GM21367 (cell line): ENCODE measurements around the gene SELENBP1.
"Not testable (repeated sequence)": the region's sequence is repeated elsewhere in the genome, so short reads cannot be mapped to it uniquely, and the experiment has no call there.

ENCODE experiments used
- ATAC-seq: cut with Tn5 transposase; IDR thresholded peaks from one replicate; pipeline ENCODE4 v1.9.1; 2021; ENCODE audit not compliant: unreplicated experiment

The SELENBP1 gene

GRCh38 chr1:151384584-151384983 lies 12.1 kb upstream of the SELENBP1 start:
- ATAC-seq, result no peak

- no peak for ATAC-seq
Measured at GRCh38 chr1:151377150-151377884, 4.8 kb upstream of the SELENBP1 start.

- no peak for ATAC-seq
Measured at GRCh38 chr1:151373196-151373595, 691 bp upstream of the SELENBP1 start.

- no peak for ATAC-seq
Measured at GRCh38 chr1:151371370-151372057, 991 bp downstream of the SELENBP1 start.

- ATAC-seq, result no peak
Measured at GRCh38 chr1:151370211-151370911, 2.1 kb downstream of the SELENBP1 start.

- no peak for ATAC-seq
Measured at GRCh38 chr1:151369621-151370048, 2.9 kb downstream of the SELENBP1 start.

- no peak for ATAC-seq
Measured at GRCh38 chr1:151369302-151369610, 3.2 kb downstream of the SELENBP1 start.

- no peak for ATAC-seq
Measured at GRCh38 chr1:151368393-151369301, 3.9 kb downstream of the SELENBP1 start.

GRCh38 chr1:151367658-151368392 lies 4.7 kb downstream of the SELENBP1 start:
- no peak for ATAC-seq

- no peak for ATAC-seq
Measured at GRCh38 chr1:151364996-151365395, 7.5 kb downstream of the SELENBP1 start.

GRCh38 chr1:151362308-151363155 lies 10.0 kb downstream of the SELENBP1 start:
- no peak for ATAC-seq

GRCh38 chr1:151361883-151362282 lies 10.6 kb downstream of the SELENBP1 start:
- ATAC-seq, result no peak

GRCh38 chr1:151356696-151357095 lies 15.8 kb downstream of the SELENBP1 start:
- ATAC-seq, result no peak

GRCh38 chr1:151352021-151352718 lies 20.3 kb downstream of the SELENBP1 start:
- ATAC-seq, result no peak

GRCh38 chr1:151350323-151350722 lies 22.2 kb downstream of the SELENBP1 start:
- ATAC-seq, result not testable (repeated sequence)

- peak; percentile 8 for ATAC-seq
Measured at GRCh38 chr1:151347523-151348246, 24.8 kb downstream of the SELENBP1 start.

- ATAC-seq, result peak; percentile 82
Measured at GRCh38 chr1:151346769-151347522, 25.6 kb downstream of the SELENBP1 start, which contains the start of gene RFX5. RFX5 (minus strand) TSS chr1:151347252; CDS start chr1:151346320, 932 bp downstream.
